ENCODE results near the gene VPS35. TPM values are rescaled to one million over a fixed set of nuclear protein-coding genes. Genes with fewer than 3 reads are reported as not detected.

Gene VPS35
- total and polyA plus RNA-seq, 10 of the 15 experiments (the other 5 are each of a cell fraction or from before 2014, with no cell fraction given) = 28.5 to 125 (median 60.6) TPM

DNA sequence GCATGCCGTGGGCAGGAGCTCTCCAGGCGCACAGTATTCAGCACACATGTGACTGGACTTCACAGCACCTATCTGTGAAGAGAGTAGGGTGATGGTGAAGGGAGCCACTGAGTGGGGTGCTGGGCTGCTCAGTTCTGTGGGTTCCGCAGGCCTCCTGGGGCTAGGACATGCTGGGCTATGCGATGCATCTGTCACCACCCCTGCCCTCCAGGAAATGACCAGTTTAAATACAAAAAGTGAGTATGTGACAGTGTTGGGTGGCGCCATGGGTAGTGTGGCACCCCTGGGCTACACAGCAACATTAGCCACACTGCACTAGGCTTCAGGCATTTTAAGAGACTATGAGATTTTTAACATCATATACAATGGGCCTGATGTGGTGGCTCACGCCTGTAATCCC, 30.6 kb upstream of the VPS35 start:
- BruUV-seq (replicated peaks) = no TSS peak
- no peaks in the 10 kb centered on the region for H3K79me2 ChIP-seq (ENCODE audit: control insufficient read depth, insufficient read depth, low read length)
- H3K4me3 ChIP-seq = no peak overlapping the region
- ChIA-PET POLR2A (no interaction called here), SMC1A (ENCODE audit: uncharacterized antibody, unreplicated experiment) (no interaction called here), RAD21 (ENCODE audit: unreplicated experiment) (no interaction called here), CTCF (no interaction called here)
- in situ Hi-C loops (cut with MboI) (no loop called here), intact Hi-C loops (cut with micrococcal nuclease; ENCODE audit: unreplicated experiment) (no loop called here)
- no peaks in the 10 kb centered on the region for H3K27me3 ChIP-seq (replicated peaks in 1 of 2; ENCODE audit: control insufficient read depth in 2 of 2, insufficient read depth in 2 of 2, low read length in 1 of 2)
- TF ChIP-seq, protein P1, sequence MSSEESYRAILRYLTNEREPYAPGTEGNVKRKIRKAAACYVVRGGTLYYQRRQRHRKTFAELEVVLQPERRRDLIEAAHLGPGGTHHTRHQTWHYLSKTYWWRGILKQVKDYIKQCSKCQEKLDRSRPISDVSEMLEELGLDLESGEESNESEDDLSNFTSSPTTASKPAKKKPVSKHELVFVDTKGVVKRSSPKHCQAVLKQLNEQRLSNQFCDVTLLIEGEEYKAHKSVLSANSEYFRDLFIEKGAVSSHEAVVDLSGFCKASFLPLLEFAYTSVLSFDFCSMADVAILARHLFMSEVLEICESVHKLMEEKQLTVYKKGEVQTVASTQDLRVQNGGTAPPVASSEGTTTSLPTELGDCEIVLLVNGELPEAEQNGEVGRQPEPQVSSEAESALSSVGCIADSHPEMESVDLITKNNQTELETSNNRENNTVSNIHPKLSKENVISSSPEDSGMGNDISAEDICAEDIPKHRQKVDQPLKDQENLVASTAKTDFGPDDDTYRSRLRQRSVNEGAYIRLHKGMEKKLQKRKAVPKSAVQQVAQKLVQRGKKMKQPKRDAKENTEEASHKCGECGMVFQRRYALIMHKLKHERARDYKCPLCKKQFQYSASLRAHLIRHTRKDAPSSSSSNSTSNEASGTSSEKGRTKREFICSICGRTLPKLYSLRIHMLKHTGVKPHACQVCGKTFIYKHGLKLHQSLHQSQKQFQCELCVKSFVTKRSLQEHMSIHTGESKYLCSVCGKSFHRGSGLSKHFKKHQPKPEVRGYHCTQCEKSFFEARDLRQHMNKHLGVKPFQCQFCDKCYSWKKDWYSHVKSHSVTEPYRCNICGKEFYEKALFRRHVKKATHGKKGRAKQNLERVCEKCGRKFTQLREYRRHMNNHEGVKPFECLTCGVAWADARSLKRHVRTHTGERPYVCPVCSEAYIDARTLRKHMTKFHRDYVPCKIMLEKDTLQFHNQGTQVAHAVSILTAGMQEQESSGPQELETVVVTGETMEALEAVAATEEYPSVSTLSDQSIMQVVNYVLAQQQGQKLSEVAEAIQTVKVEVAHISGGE (CRISPR knock-in tag; IDR thresholded peaks at IDR 0.05) = no peak
- no peak for TF ChIP-seq ZZZ3 (IDR thresholded peaks at IDR 0.05; ENCODE audit: control insufficient read depth, insufficient read length, low read depth)
- TF ChIP-seq GABPA (IDR thresholded peaks at IDR 0.05; ENCODE audit: low read depth) = no peak
- DNase-seq (ENCODE audit: low read depth, low spot score) (no peak), FAIRE-seq (no peak), ATAC-seq (no peak)
- 81% methylated on average over 6 of the region's 6 CpGs for WGBS (ENCODE audit: insufficient coverage, insufficient replicate concordance, low lambda C conversion rate, missing lambda C conversion rate)
- no peak overlapping the region for H2AFZ ChIP-seq (ENCODE audit: control insufficient read depth, low read depth, low read length)
- no peak overlapping the region for H3K9ac ChIP-seq (ENCODE audit: control insufficient read depth, insufficient read depth, low read length)
- no peaks in the 10 kb centered on the region for H4K20me1 ChIP-seq (ENCODE audit: control insufficient read depth, insufficient read depth)
- H3K27ac ChIP-seq (ENCODE audit: control insufficient read depth, insufficient read depth) = no peak overlapping the region
- H3K9me3 ChIP-seq (replicated peaks; ENCODE audit: control insufficient read depth, insufficient read depth, low read length) = peaks cover 2% of the 10 kb centered on the region; the same call in 1 of the 3 replicates
- no peaks in the 10 kb centered on the region for H3K36me3 ChIP-seq (ENCODE audit: control insufficient read depth in 2 of 2, insufficient read depth in 2 of 2, low read length in 1 of 2)
- H3K4me1 ChIP-seq (ENCODE audit: control insufficient read depth, insufficient read depth, low read length) = no peaks in the 10 kb centered on the region
- H3K4me2 ChIP-seq (ENCODE audit: control insufficient read depth, insufficient read depth) = no peak overlapping the region

DNA sequence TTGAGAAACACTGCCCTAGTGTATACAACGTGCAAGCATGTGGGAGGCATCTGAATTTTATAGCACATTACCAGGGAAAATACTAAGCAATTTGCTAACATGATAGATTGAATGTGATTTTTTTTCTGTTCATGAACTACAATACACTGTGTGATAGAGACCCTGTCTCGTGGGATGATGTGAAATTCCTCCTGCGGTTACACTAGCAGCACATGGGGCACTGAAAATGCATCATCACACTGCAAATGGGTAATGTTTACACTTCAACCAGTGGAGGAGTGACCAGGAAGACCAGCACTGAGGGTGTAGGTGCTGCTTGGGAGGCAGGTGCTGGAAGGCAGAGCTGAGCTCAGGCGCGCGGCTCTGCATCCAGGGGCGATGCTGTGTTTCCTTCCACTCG, 29.2 kb upstream of the VPS35 start:
- no peak for DNase-seq (ENCODE audit: low read depth, low spot score)
- RAD21 ChIA-PET (ENCODE audit: unreplicated experiment) = no interaction called here
- no peak overlapping the region for H2AFZ ChIP-seq (ENCODE audit: control insufficient read depth, low read depth, low read length)
- CTCF ChIA-PET = no interaction called here
- SMC1A ChIA-PET (ENCODE audit: uncharacterized antibody, unreplicated experiment) = no interaction called here
- POLR2A ChIA-PET = no interaction called here
- intact Hi-C loops (cut with micrococcal nuclease; ENCODE audit: unreplicated experiment) (no loop called here), in situ Hi-C loops (cut with MboI) (no loop called here)
- no peaks in the 10 kb centered on the region for H4K20me1 ChIP-seq (ENCODE audit: control insufficient read depth, insufficient read depth)
- H3K4me3 ChIP-seq = no peak overlapping the region
- no peaks in the 10 kb centered on the region for H3K36me3 ChIP-seq (ENCODE audit: control insufficient read depth in 2 of 2, insufficient read depth in 2 of 2, low read length in 1 of 2)
- no peaks in the 10 kb centered on the region for H3K79me2 ChIP-seq (ENCODE audit: control insufficient read depth, insufficient read depth, low read length)
- no peaks in the 10 kb centered on the region for H3K9me3 ChIP-seq (replicated peaks; ENCODE audit: control insufficient read depth, insufficient read depth, low read length)
- H3K4me2 ChIP-seq (ENCODE audit: control insufficient read depth, insufficient read depth) = no peak overlapping the region
- WGBS (ENCODE audit: insufficient coverage, insufficient replicate concordance, low lambda C conversion rate, missing lambda C conversion rate) = 83% methylated on average over 8 of the region's 8 CpGs
- H3K9ac ChIP-seq (ENCODE audit: control insufficient read depth, insufficient read depth, low read length) = no peak overlapping the region
- no peaks in the 10 kb centered on the region for H3K27me3 ChIP-seq (replicated peaks in 1 of 2; ENCODE audit: control insufficient read depth in 2 of 2, insufficient read depth in 2 of 2, low read length in 1 of 2)
- FAIRE-seq = no peak
- ATAC-seq = no peak
- H3K4me1 ChIP-seq (ENCODE audit: control insufficient read depth, insufficient read depth, low read length) = peaks cover 4% of the 10 kb centered on the region
- no TSS peak for BruUV-seq (replicated peaks)
- H3K27ac ChIP-seq (ENCODE audit: control insufficient read depth, insufficient read depth) = no peak overlapping the region
- TF ChIP-seq, protein P2, sequence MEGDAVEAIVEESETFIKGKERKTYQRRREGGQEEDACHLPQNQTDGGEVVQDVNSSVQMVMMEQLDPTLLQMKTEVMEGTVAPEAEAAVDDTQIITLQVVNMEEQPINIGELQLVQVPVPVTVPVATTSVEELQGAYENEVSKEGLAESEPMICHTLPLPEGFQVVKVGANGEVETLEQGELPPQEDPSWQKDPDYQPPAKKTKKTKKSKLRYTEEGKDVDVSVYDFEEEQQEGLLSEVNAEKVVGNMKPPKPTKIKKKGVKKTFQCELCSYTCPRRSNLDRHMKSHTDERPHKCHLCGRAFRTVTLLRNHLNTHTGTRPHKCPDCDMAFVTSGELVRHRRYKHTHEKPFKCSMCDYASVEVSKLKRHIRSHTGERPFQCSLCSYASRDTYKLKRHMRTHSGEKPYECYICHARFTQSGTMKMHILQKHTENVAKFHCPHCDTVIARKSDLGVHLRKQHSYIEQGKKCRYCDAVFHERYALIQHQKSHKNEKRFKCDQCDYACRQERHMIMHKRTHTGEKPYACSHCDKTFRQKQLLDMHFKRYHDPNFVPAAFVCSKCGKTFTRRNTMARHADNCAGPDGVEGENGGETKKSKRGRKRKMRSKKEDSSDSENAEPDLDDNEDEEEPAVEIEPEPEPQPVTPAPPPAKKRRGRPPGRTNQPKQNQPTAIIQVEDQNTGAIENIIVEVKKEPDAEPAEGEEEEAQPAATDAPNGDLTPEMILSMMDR (IDR thresholded peaks at IDR 0.05 in 2 of 3, conservative IDR thresholded peaks at IDR 0.05 in 1 of 3; ENCODE audit: control insufficient read depth in 2 of 3, extremely low read depth in 1 of 3, insufficient read depth in 1 of 3, low read depth in 3 of 3, low read length in 3 of 3) = no peak
- TF ChIP-seq SREBF1 (IDR thresholded peaks at IDR 0.05; ENCODE audit: low read length) (no peak), MYB (IDR thresholded peaks at IDR 0.05; ENCODE audit: borderline replicate concordance, low read depth, low read length) (no peak), BACH1 (IDR thresholded peaks at IDR 0.05; ENCODE audit: borderline replicate concordance) (no peak), MTA2 (IDR thresholded peaks at IDR 0.05; ENCODE audit: low read depth) (no peak), SP1 (IDR thresholded peaks at IDR 0.05; ENCODE audit: low read depth, low read length) (no peak)
- TF ChIP-seq, protein P3, sequence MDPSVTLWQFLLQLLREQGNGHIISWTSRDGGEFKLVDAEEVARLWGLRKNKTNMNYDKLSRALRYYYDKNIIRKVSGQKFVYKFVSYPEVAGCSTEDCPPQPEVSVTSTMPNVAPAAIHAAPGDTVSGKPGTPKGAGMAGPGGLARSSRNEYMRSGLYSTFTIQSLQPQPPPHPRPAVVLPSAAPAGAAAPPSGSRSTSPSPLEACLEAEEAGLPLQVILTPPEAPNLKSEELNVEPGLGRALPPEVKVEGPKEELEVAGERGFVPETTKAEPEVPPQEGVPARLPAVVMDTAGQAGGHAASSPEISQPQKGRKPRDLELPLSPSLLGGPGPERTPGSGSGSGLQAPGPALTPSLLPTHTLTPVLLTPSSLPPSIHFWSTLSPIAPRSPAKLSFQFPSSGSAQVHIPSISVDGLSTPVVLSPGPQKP (IDR thresholded peaks at IDR 0.05; ENCODE audit: low read depth, low read length) = no peak
- TF ChIP-seq, protein P4, sequence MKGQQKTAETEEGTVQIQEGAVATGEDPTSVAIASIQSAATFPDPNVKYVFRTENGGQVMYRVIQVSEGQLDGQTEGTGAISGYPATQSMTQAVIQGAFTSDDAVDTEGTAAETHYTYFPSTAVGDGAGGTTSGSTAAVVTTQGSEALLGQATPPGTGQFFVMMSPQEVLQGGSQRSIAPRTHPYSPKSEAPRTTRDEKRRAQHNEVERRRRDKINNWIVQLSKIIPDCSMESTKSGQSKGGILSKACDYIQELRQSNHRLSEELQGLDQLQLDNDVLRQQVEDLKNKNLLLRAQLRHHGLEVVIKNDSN (IDR thresholded peaks at IDR 0.05; ENCODE audit: borderline replicate concordance, extremely low read length, insufficient read depth, low read depth, low read length) = no peak

Data from GM12878 (cell line).